ENCODE data around the gene MCF2L.

The MCF2L gene

DNA sequence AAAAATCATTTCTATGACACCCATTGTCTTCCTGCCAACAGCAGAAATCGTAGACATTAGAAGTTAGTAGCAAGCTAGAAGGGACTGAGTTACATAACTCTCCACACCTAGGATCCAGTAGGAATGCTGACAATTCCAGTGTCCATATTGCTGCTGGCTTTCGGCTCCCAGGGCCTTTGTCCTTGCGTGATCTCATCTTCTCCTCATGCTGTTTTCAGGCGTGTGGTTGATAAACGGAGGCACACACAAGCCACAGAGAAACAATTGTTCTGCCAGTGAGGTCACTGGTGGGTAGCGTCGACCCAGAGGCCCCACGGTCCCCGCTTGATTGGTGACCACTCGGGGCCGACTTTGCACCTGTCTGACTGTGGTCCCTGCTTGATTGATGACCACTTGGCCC lies 104.9 kb downstream of the MCF2L start:
- CTCF ChIA-PET, result no interaction called here
- no peak overlapping the region for H3K4me3 ChIP-seq (ENCODE audit: low read depth, low read length)
- POLR2A ChIA-PET, result no interaction called here
- TF ChIP-seq, protein P1, sequence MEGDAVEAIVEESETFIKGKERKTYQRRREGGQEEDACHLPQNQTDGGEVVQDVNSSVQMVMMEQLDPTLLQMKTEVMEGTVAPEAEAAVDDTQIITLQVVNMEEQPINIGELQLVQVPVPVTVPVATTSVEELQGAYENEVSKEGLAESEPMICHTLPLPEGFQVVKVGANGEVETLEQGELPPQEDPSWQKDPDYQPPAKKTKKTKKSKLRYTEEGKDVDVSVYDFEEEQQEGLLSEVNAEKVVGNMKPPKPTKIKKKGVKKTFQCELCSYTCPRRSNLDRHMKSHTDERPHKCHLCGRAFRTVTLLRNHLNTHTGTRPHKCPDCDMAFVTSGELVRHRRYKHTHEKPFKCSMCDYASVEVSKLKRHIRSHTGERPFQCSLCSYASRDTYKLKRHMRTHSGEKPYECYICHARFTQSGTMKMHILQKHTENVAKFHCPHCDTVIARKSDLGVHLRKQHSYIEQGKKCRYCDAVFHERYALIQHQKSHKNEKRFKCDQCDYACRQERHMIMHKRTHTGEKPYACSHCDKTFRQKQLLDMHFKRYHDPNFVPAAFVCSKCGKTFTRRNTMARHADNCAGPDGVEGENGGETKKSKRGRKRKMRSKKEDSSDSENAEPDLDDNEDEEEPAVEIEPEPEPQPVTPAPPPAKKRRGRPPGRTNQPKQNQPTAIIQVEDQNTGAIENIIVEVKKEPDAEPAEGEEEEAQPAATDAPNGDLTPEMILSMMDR (IDR thresholded peaks at IDR 0.05; ENCODE audit: insufficient read depth, low read length, missing control alignments), result no peak
- DNase-seq (ENCODE audit: low read depth, low spot score), result no peak

DNA sequence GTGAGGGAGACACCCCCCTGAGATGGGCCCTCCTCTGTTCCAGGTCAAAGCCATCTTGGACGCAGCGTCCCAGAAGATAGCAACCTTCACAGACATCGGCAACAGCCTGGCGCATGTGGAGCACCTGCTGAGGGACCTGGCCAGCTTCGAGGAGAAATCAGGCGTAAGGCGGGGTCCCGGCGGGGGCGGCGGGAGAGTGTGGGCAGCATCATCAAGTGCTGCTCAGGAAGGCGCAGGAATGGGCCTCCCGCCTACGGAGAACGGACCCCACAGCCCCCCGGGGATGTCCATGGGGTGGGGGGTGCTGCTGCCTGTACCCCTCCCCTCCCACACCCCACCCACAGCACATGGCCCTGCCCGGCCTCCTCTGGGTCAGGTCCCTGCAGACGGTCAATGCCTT lies 105.4 kb downstream of the MCF2L start:
- POLR2A ChIA-PET, result no interaction called here
- CTCF ChIA-PET, result no interaction called here
- no peak overlapping the region for H3K4me3 ChIP-seq (ENCODE audit: low read depth, low read length)
- DNase-seq (ENCODE audit: low read depth, low spot score), result no peak
- TF ChIP-seq, protein P1 (IDR thresholded peaks at IDR 0.05; ENCODE audit: insufficient read depth, low read length, missing control alignments), result no peak

DNA sequence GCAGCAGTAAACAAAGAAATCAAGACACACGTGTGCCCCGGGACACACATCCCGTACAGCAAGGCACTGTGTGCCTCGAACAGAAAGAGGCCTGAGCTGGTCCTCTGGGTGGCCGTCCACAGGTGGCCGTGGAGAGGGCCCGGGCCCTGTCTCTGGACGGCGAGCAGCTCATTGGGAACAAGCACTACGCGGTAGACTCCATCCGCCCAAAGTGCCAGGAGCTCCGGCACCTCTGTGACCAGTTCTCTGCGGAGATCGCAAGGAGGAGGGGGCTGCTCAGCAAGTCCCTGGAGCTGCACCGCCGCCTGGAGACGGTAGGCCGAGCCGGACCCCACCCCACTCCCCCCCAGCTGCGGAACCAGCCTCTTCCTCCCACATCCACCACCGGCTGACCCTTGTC lies 105.9 kb downstream of the MCF2L start:
- H3K4me3 ChIP-seq (ENCODE audit: low read depth, low read length), result no peak overlapping the region
- ChIA-PET CTCF (interaction anchor here (0.7 to 1.1 kb wide), 3 partner anchors 9 to 41 kb away, joined by 3 read pairs; no protein-coding TSS in a partner anchor), POLR2A (no interaction called here)
- TF ChIP-seq, protein P1 (IDR thresholded peaks at IDR 0.05; ENCODE audit: insufficient read depth, low read length, missing control alignments), result no peak
- no peak for DNase-seq (ENCODE audit: low read depth, low spot score)

DNA sequence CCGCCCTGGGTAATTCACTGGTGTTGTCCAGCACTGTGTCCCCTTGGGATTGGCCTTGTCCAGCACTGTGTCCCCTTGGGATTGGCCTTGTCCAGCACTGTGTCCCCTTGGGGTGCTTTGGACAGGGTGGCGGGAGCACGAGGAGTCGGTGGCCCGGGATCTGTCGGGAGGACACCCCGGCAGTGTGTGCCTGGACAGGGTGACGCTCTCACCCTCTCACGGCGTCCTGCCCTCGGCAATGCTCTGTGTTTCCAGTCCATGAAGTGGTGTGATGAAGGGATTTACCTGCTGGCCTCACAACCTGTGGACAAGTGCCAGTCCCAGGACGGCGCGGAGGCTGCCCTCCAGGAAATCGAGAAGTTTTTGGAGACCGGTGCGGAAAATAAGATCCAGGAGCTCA lies 106.7 kb downstream of the MCF2L start:
- ChIA-PET CTCF (interaction anchor here (1.1 kb wide), 2 partner anchors 8 to 15 kb away, joined by 3 read pairs; no protein-coding TSS in a partner anchor), POLR2A (no interaction called here)
- TF ChIP-seq, protein P1 (IDR thresholded peaks at IDR 0.05; ENCODE audit: insufficient read depth, low read length, missing control alignments), result no peak
- no peak overlapping the region for H3K4me3 ChIP-seq (ENCODE audit: low read depth, low read length)
- no peak for DNase-seq (ENCODE audit: low read depth, low spot score)

DNA sequence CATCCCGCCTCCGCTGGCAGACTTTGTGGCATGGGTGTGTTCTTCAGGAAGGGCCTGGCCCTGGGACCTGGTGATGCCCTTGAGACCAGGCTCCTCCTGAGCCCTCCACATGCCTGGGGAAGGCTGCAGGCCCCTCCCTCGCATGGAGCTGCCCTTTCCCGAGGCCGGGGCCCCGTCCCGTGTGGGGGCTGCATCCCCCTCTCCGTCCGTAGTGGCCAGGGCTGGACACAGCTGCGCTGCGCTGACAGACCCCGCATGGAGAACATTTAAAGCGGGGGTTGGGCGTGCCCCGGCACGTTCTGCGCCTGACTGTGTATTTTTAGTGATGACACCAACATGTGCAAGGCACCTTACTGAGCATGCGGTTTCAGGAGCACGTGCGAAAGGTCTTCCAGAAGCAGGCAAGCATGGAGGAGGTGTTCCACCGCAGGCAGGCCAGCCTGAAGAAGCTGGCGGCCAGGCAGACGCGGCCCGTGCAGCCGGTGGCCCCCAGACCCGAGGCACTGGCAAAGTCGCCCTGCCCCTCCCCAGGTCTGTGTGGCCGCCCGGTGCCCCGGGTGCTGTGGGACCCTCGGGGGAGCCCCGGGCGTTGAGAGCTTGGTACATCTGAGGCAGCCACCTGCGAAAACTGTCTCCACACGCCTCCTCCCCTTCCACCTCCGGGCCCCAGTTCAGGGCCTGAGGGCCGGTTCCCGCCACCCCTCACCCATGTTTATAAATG lies 107.8 kb downstream of the MCF2L start:
- no peak for DNase-seq (ENCODE audit: low read depth, low spot score)
- ChIA-PET CTCF (no interaction called here), POLR2A (no interaction called here)
- no peak overlapping the region for H3K4me3 ChIP-seq (ENCODE audit: low read depth, low read length)
- TF ChIP-seq, protein P1 (IDR thresholded peaks at IDR 0.05; ENCODE audit: insufficient read depth, low read length, missing control alignments), result no peak

DNA sequence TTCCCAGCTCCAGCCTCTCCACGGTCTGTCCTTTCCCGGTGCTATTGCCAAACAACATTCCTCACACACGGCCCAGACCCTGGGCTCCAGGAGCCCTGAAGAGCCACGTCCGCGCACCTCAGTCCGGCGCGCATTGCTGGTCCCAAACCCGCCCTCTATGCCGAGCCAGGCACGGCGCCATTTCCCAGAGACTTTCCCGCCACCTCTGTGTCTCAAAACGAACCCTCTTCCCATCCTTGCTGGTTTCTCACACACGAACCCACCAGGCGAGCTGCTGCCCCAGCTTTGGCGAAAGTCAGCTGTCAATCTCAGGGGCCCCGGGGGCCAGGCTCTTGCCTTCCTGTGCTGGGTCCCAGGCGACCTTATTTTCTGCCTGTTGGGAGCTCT lies 108.5 kb downstream of the MCF2L start:
- TF ChIP-seq, protein P1 (IDR thresholded peaks at IDR 0.05; ENCODE audit: insufficient read depth, low read length, missing control alignments), result no peak
- POLR2A ChIA-PET, result no interaction called here
- H3K4me3 ChIP-seq (ENCODE audit: low read depth, low read length), result no peak overlapping the region
- DNase-seq (ENCODE audit: low read depth, low spot score), result no peak
- CTCF ChIA-PET, result no interaction called here
